HG03097 (cell line): ENCODE results near the gene TMEM217.
"Not testable (repeated sequence)": the region's sequence is repeated elsewhere in the genome, so short reads cannot be mapped to it uniquely, and the experiment has no call there.

Experiments
- ATAC-seq: cut with Tn5 transposase; IDR thresholded peaks from one replicate; pipeline ENCODE4 v1.9.1; 2021; ENCODE audit not compliant: unreplicated experiment, low FRiP score

Gene TMEM217

DNA sequence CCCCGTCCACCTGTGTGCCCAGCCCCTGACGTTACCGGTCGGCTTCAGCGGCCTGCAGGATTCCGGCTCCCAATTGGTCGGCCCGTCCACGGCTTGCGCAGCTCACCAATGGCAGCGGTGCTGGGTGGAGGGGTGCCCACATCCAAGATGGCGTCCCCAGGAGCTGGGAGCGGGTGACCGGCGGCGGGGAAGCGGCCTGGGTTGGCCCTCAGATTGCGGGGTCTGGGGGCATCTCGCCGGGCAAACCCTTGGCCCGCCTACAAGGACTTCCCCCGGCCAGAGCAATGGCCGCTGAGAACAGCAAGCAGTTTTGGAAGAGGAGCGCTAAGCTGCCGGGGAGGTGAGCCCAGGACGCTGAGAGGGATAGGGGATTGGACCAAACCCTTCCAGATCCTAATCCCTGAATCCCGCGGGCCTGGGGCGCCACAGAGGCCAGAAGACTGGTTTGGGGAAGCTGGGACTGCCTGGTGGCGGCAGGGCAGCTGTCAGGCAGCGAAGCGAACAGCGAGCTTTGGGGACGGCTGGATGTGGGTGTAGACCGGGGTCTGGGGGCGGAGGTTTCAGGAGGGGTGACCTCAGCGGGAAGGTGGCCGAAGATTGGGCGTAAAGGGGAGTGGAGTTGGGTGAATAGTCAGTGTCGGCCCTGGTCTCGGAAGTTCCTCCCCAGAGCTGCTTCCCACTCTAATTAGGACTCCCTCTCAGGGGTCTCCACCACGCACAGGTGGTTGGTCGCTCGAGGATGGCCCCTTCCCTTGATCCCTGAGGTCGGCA lies at the start of gene TMEM217, which contains the start of gene TBC1D22B:
TMEM217 (minus strand) TSS at position 511 of the 771 bp plus-strand sequence. CDS start 39,114 bp downstream, outside the sequence.
TBC1D22B (plus strand) TSS at position 139 of the 771 bp plus-strand sequence; CDS start at position 285, 146 bp downstream.
- ATAC-seq = peak; percentile 85

DNA sequence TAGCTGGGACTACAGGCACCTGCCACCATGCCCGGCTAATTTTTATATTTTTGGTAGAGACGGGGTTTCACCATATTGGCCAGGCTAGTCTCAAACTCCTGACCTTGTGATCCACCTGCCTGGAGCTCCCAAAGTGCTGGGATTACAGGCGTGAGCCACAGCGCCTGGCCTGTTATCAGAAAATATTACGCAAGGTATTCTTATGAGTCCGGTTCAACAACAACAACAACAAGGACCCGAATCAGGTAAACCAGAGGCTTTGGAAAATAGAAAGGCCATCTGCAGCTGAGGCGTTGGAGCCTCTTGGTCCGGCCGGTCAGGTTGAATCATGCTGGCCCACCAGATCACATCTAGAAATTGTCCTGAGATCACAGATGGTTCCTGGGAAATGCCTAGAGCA lies 49.5 kb upstream of the TMEM217 start:
- ATAC-seq = not testable (repeated sequence)

GRCh38 chr6:37306624-37307222 lies 48.8 kb upstream of the TMEM217 start:
- ATAC-seq = no peak

DNA sequence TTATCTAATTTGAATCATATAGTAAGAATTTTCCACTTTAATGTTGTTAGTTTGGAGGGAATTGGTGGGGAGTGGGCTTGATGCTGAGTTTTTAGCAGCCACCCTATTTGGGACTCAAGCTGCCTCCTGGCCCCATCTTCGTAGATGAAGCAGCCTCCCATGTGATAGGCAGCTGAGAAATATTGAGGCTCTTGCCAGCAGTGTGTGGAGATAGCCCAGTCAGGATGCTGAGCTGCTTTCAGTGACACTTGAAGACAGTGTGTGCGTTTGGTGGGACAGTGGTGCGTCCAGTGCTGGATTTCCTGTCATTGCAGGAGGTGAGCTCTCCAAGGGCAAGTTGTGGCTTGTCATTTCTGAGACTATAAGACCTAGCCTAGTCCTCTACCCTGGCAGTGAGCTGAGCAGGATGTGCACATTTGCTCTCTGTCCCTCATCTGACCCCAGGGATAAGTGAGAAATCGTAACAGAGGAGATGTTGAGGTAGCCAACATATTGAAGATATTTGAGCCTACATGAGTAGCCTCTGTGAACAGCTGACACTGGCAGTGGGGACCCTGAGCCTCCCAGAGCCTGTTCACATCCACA lies 48.0 kb upstream of the TMEM217 start:
- no peak for ATAC-seq

DNA sequence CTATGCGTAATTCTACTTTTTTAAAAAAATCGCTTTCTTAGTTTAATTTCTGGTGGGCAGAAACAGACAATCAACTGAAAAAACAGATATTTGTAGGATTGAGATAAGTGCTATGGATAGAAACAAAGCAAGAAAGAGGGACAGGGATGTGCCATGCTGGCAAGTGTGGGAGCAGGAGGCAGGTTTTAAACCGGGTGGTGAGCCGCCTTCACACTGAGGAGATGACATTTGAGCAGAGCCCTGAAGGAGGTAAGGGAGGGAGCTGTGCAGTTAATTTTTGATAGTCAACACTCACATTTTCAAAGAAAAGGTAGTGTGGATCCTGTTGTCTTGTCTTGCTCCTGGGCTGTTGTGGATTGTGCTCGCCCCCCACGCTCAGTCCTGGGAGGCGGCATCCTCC lies 46.8 kb upstream of the TMEM217 start:
- ATAC-seq = no peak

- no peak for ATAC-seq
Measured at GRCh38 chr6:37303891-37304503, 46.1 kb upstream of the TMEM217 start.

GRCh38 chr6:37303091-37303660 lies 45.2 kb upstream of the TMEM217 start:
- ATAC-seq = no peak

GRCh38 chr6:37302086-37302686 lies 44.2 kb upstream of the TMEM217 start:
- no peak for ATAC-seq

- ATAC-seq = no peak
Measured at GRCh38 chr6:37299990-37300389, 42.0 kb upstream of the TMEM217 start.

GRCh38 chr6:37298958-37299357 lies 41.0 kb upstream of the TMEM217 start:
- peak; percentile 67 for ATAC-seq

DNA sequence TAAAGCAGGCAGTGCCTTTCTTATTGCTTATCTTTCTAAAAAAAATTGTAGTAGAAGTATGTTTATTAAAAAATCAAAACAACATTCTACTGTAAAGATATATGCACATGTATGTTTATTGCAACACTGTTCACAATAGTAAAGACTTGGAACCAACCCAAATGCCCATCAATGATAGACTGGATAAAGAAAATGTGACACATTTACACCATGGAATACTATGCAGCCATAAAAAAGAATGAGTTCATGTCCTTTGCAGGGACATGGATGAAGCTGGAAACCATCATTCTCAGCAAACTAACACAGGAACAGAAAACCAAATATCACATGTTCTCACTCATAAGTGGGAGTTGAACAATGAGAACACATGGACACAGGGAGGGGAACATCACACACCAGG lies 39.7 kb upstream of the TMEM217 start:
- not testable (repeated sequence) for ATAC-seq

DNA sequence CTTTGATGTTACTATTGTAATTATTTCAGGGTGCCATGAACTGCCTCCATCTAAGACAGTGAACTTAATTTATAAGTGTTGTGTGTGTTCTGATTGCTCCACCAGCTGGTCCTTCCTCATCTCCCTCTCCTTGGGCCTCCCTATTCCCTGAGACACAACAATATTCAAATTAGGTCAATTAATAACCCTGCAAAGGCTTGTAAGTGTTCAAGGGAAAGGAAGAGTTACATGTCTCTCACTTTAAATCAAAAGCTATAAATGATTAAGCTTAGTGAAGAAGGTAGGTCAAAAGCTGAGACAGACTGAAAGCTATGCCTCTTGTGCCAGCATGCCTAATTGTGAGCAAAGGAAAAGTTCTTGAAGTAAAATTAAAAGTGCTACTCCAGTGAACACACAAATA lies 35.5 kb upstream of the TMEM217 start:
- no peak for ATAC-seq

DNA sequence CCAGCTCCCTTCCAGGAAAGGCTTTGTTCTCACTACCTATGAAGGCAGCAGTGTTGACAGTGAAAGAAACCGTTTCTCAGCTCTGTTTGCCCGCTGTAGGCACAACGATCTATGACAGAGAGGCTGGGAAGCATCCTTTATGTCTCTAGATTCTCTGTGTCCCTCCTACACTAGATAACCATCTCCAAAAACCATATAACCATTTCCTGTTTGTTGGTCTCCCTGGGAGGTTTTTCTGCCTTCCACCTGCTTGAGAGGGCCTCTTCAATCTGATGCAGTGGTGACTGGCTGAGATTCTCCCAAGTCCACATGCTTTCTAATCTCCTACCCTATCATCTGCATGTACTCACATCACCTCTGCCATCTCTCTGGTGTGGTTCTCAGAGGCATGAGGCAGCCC lies 32.0 kb upstream of the TMEM217 start:
- no peak for ATAC-seq

GRCh38 chr6:37288247-37288646 lies 30.3 kb upstream of the TMEM217 start:
- no peak for ATAC-seq

DNA sequence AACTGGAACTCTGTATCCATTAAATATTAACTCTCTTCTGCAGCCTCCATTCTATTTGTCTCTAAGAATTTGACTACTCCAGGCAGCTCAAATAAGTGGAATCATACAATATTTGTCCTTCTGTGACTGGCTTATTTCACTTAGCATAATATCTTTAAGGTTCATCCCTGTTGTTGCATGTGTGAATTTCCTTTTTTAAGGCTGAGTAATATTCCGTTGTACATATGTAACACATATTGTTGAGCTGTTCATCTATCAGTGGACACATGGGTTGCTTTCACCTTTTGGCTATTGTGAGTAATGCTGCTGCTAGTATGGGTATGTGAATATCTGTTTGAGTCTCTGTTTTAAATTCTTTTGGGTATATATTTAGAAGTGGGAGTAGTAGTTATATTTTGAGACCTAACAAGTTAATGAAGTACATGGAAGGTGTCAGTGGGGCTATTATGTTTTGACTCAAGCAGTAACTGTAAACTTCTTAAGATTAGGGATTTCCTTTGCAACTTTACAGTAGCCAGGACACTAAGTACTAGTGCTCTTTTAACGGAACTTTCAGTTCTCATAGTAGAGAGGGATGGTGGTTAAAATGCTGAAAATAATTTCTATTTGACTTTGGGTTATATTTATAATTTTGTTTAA lies 29.7 kb upstream of the TMEM217 start:
- no peak for ATAC-seq

GRCh38 chr6:37285861-37286311 lies 27.9 kb upstream of the TMEM217 start:
- ATAC-seq = no peak

- ATAC-seq = no peak
Measured at GRCh38 chr6:37284781-37285180, 26.8 kb upstream of the TMEM217 start.

GRCh38 chr6:37283671-37284151 lies 25.8 kb upstream of the TMEM217 start:
- no peak for ATAC-seq

DNA sequence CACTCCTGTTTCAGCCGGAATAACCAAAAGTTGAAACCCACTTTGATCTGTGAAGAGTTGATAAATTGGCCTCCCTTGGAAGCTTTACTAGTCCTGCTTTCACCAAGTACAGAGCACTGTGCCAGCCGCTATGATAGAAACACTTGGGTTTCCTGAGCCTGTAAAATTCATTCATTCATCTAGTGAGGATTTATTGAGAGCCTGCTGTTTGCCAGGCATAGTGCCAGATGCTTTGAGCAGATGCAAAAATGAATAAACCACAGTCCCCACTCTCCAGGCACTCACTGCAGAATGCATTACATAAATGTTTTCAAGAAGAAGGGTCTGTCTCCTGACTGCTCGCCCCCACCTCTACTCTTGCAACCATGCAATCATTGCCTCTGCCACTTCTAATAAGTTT lies 25.3 kb upstream of the TMEM217 start:
- no peak for ATAC-seq

DNA sequence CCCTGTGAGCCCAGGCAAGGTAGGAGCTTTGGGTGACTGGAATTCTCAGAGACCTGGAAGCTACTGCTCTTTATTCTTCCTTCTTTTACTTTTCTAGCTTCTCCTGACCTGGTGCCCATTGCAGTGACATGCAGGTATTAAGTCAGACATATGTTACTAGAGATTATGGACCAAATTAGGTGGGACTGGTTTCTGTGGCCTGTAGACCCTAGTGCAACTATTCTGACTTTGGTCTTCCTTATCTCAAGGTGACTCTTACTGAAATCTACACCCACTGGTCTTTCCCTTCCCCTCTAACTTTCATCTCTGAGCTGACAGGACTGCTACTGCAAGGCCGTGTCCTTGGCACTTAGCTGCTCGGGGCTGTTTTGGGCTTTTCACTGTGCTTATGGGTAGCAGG lies 24.4 kb upstream of the TMEM217 start:
- ATAC-seq = no peak
